ENCODE results near the gene ADAM19.

- TF ChIP-seq EP300 (IDR thresholded peaks at IDR 0.05; ENCODE audit: borderline replicate concordance in 1 of 2, low read depth in 1 of 2, low read length in 1 of 2) (no peak), CTCF (IDR thresholded peaks at IDR 0.05) (no peak), RXRA (IDR thresholded peaks at IDR 0.05; ENCODE audit: borderline replicate concordance, low read depth) (no peak), NRF1 (IDR thresholded peaks at IDR 0.05; ENCODE audit: low read depth, low read length) (no peak), TAF1 (IDR thresholded peaks at IDR 0.05; ENCODE audit: borderline replicate concordance, low read depth, low read length) (no peak)
These were observed 43.6 kb downstream of the ADAM19 start for GRCh38 chr5:157532022-157532421.

Measured in SK-N-SH (cell line).